Hepatocyte (in vitro differentiated cells): ENCODE measurements around the gene NRARP.

Experiments used
- CTCF ChIP-seq: fragments of 200-600 bp; sonication (generic); IDR thresholded peaks from 2 replicates; pipeline ENCODE4 v1.5.1; 2016; ENCODE audit warnings: antibody characterized with exemption, mild to moderate bottlenecking; ENCODE audit not compliant: poor library complexity
- EZH2 ChIP-seq: fragments of 200-600 bp; sonication (generic); IDR thresholded peaks from 2 replicates; pipeline ENCODE4 v1.6.1; 2016; ENCODE audit warnings: antibody characterized with exemption, mild to moderate bottlenecking, borderline replicate concordance

GRCh38 chr9:137256856-137257255, 45.2 kb downstream of the NRARP start:
- TF ChIP-seq CTCF (no peak), EZH2 (no peak)
